HG03457 (cell line): Measurements from ENCODE around the gene MDM4.

Source experiments
- ATAC-seq: cut with Tn5 transposase; IDR thresholded peaks from one replicate; pipeline ENCODE4 v1.9.1; 2021; ENCODE audit warnings: moderate number of reproducible peaks; ENCODE audit not compliant: unreplicated experiment

MDM4 gene

DNA sequence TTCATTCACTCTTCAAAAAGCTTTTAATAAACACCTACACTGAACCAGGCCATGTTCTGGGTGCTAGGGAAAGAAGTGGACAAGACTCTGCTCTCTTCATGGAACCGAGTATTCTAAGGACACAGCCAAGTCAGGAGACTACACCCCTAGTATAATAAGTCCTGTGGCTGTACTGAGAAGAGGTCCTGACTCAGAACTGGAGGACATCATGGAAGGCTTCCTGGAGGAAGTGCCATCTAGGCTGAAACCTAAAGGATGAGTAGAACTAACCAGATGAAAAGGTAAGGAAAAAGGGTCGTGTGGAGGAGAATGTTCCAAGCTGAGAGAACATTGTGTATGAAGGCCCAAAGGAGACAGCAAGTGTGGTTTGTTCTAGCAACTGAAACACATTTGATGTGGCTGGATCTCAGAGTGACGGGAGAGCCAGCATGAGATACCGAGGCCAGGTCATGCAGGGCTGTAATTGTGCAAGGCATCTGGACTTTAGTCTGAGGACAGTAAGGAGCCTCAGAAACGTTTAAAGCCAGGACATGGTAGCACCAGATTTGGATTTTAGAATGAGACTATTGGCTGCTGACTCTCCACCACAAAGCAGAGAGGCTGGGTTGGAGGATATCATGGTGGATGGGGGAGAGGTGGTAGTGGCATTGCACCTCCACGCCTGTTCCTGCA, 86.8 kb downstream of the MDM4 start:
- ATAC-seq = no peak

DNA sequence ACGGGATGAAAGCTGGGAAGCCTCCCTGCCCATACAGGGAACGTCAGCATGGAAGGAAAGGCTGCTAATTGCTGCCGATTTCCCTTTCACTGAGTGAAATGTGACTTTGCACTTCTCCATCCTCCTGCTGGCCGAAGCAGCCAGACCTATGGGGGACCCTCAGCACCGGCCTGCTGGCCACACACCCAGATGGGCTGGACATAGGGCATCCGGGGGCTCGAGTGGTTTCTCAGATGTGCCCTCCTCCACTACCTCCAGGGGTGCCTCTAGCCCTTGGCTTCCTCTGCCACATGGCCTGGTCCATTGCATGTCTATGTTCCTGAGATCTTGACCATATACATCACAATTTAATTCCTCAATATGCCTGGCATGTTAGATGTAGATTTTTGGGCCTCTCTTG, 89.6 kb downstream of the MDM4 start:
- ATAC-seq = no peak
